Gastrocnemius medialis (tissue), 4 donors: ENCODE results near the gene CDKN2AIP. TPM values are rescaled to one million over a fixed set of nuclear protein-coding genes. Genes with fewer than 3 reads are reported as not detected.

Experiments used
- ATAC-seq, 2 donors: fragments of 150-250 bp; one replicate each; pipeline ENCODE4 v1.9.1; 2016
- DNase-seq, 2 donors: peaks; one replicate each; pipeline ENCODE4 v3.0.0-alpha.2; 2019
- H3K27ac ChIP-seq, 4 donors: fragments of 200-600 bp; sonication (generic); 1 replicate in 1 of 4; 2 replicates in 3 of 4; pipeline ENCODE4 v1.5.1; 2016 to 2018; ENCODE audit warnings: mild to moderate bottlenecking in 2 of 4, moderate library complexity in 1 of 4
- H3K27me3 ChIP-seq, 3 donors: fragments of 200-600 bp; sonication (generic) in 2 of 3; 1 replicate in 1 of 3; 2 replicates in 2 of 3; pipeline versions ENCODE4 v1.5.1 to v1.6.0; 2016 to 2019; ENCODE audit warnings: mild to moderate bottlenecking in 1 of 3, moderate library complexity in 1 of 3
- H3K36me3 ChIP-seq, 2 donors: fragments of 200-600 bp; sonication (generic) in 1 of 2; one replicate each; pipeline ENCODE4 v1.5.1; 2017 to 2018
- H3K4me1 ChIP-seq, 2 donors: fragments of 200-600 bp; sonication (generic) in 1 of 2; one replicate each; pipeline ENCODE4 v1.5.1; 2016 to 2017; ENCODE audit warnings: mild to moderate bottlenecking in 2 of 2
- H3K4me3 ChIP-seq, 4 donors: fragments of 200-600 bp; sonication (generic) in 3 of 4; 1 replicate in 1 of 4; 2 replicates in 3 of 4; pipeline ENCODE4 v1.5.1; 2016 to 2019; ENCODE audit warnings: mild to moderate bottlenecking in 2 of 4
- H3K9me3 ChIP-seq, 3 donors: fragments of 200-600 bp; sonication (generic) in 2 of 3; 1 replicate in 1 of 3; 2 replicates in 2 of 3; pipeline ENCODE4 v1.5.1; 2016 to 2019
- POLR2A ChIP-seq, 2 donors: fragments of 450-650 bp; IDR thresholded peaks; one replicate each; pipeline ENCODE4 v1.6.1; 2017; ENCODE audit warnings: antibody characterized with exemption in 2 of 2, mild to moderate bottlenecking in 2 of 2, moderate library complexity in 2 of 2
- in situ Hi-C, 4 donors: fragments of 200-750 bp; cut with MboI; loops; one replicate each; pipeline versions ENCODE4 v1.15.0 to v1.8.0; 2017; ENCODE audit warnings: low sequenced_read_pairs in 4 of 4
- intact Hi-C: fragments of 100-400 bp; cut with DNase I; formaldehyde crosslinking; loops from one replicate; pipeline ENCODE4 v1.15.1; 2023; ENCODE audit warnings: low total_unique reads
- total RNA-seq, 4 donors: library from RNA; depleted of rRNA; stranded (reverse); fragments of >200 nt; gene quantifications; one replicate each; pipeline versions ENCODE4 v1.1.0 to v1.2.3, GENCODE V29; 2016
- TF ChIP-seq, protein P1 (sequence below), 5 experiments: fragments of 450-650 bp in 3 of 5; fragments of 200-600 bp in 2 of 5; sonication (generic) in 2 of 5; IDR thresholded peaks in 4 of 5; conservative IDR thresholded peaks in 1 of 5; 1 replicate in 4 of 5; 2 replicates in 1 of 5; pipeline ENCODE4 v1.5.1; 2016 to 2019; ENCODE audit warnings: antibody characterized with exemption in 5 of 5, mild to moderate bottlenecking in 3 of 5, moderate library complexity in 3 of 5

CDKN2AIP gene
- total RNA-seq, 4 donors from 2014 or later, result 9.2 to 17.3 (median 12.2) TPM

DNA sequence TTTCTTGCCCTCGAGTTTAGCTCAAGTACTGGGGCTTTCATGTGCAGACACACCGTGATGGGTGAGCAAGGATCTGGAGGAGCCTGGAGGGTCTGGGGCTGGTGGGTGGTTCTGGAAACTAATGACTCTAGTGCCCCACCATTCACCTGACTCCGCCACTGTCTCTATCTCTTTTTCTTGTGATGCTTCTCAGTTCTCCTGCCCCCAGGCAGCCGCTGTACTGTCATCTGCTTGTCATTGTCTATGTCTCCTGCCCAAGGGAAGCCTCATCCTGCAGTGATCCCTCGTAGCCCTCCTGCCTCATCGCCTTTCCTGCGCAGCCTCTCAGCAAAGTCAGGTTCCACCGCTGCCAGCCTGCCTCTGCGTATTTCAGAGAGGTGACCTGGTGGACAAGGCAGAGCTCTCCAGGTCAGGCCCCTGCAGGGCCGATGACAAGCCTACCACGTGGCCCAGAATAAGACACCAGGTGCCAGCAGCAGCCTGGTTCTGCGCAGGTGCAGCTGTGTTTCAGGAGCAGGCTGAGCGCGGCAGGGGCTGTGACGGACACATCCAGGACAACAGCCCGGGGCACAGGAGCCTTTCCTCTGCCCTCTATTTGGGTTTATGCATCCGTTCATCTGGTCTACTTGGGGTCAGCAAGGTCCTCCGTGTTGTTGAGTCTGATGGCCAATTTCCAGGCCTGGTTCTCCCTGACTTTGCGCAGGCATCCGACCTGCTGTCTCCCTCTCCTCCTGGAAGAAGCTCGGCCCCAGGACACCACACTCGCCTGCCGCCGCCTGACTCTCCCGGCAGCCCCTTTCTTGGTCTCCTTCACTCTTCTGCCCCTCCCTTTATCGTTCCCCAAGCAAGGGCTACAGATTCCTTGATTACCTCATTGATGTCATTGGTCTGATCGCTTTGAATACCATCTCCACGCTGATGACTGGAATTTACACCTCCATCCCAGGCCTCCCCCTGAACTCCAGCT is 30.9 kb upstream of the CDKN2AIP start:
- TF ChIP-seq POLR2A (IDR thresholded peaks at IDR 0.05), result no peak
- TF ChIP-seq, protein P1, sequence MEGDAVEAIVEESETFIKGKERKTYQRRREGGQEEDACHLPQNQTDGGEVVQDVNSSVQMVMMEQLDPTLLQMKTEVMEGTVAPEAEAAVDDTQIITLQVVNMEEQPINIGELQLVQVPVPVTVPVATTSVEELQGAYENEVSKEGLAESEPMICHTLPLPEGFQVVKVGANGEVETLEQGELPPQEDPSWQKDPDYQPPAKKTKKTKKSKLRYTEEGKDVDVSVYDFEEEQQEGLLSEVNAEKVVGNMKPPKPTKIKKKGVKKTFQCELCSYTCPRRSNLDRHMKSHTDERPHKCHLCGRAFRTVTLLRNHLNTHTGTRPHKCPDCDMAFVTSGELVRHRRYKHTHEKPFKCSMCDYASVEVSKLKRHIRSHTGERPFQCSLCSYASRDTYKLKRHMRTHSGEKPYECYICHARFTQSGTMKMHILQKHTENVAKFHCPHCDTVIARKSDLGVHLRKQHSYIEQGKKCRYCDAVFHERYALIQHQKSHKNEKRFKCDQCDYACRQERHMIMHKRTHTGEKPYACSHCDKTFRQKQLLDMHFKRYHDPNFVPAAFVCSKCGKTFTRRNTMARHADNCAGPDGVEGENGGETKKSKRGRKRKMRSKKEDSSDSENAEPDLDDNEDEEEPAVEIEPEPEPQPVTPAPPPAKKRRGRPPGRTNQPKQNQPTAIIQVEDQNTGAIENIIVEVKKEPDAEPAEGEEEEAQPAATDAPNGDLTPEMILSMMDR (IDR thresholded peaks at IDR 0.05 in 4 of 5, conservative IDR thresholded peaks at IDR 0.05 in 1 of 5), result no peak
- ATAC-seq, result no peak
- in situ Hi-C loops, result loop anchor here in 1 of 4 donors (25.0 kb wide), 3 partner anchors 101 to 476 kb away; partner anchors contain the start of genes CLDN22 and CLDN24

DNA sequence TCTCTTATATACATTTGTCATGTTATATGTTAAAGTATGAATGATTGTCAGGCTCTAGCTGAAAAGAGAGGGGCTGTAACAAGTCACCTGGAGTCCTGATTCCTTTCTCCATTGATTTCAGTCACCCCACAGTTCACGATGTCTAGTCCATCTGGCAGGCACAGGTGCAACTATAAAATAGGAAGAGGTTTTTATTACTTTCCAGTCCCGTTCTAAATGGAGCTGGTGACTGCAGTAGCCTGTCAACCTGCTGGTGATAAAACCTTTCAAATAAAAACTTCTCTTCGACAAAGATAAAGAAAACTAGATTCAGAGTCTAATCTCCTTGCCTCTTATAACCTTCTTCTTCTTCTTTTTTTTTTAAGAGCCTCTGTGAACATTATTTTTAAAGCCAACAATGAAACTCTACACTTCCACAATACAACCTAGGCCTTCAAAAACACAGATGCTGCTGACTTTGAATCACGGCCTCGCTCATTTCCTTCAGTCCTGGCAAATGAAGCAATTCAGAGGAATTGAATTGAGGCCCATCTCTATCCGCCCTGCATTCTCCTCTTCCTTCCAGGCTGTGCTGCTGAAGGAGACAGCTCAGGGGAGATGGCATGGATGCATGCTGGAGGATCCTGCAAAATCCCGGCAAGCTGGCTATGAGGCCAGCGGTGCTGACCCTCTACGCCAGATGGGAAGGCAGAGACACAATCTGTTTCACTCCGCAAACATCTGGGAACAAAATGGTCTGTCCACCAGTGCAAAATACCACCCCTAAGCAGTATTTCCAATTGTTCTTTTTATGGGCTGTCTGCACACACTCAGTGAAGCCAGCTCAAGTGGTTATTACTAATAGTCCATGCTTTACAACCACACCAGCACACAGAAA is 27.3 kb upstream of the CDKN2AIP start:
- no peak for DNase-seq
- H3K27ac ChIP-seq, result no peak overlapping the region
- H3K27me3 ChIP-seq, result no peaks in the 10 kb centered on the region
- intact Hi-C loops (no loop called here), in situ Hi-C loops (loop anchor here in 1 of 4 donors (25.0 kb wide), 3 partner anchors 105 to 480 kb away; partner anchors contain the start of genes CLDN22 and CLDN24)
- no peak for ATAC-seq
- H3K4me1 ChIP-seq, result no peaks in the 10 kb centered on the region
- no peaks in the 10 kb centered on the region for H3K9me3 ChIP-seq
- no peak overlapping the region for H3K4me3 ChIP-seq
- TF ChIP-seq, protein P1 (IDR thresholded peaks at IDR 0.05 in 4 of 5, conservative IDR thresholded peaks at IDR 0.05 in 1 of 5), result no peak
- no peak for TF ChIP-seq POLR2A (IDR thresholded peaks at IDR 0.05)
- no peaks in the 10 kb centered on the region for H3K36me3 ChIP-seq

More for the DNA sequence above, 30.9 kb upstream of the CDKN2AIP start:
- Histone ChIP-seq H3K9me3 (no peaks in the 10 kb centered on the region), H3K27ac (no peak overlapping the region), H3K4me3 (no peak overlapping the region), H3K36me3 (no peaks in the 10 kb centered on the region), H3K27me3 (no peaks in the 10 kb centered on the region), H3K4me1 (no peaks in the 10 kb centered on the region)
- intact Hi-C loops, result no loop called here
- no peak for DNase-seq

DNA sequence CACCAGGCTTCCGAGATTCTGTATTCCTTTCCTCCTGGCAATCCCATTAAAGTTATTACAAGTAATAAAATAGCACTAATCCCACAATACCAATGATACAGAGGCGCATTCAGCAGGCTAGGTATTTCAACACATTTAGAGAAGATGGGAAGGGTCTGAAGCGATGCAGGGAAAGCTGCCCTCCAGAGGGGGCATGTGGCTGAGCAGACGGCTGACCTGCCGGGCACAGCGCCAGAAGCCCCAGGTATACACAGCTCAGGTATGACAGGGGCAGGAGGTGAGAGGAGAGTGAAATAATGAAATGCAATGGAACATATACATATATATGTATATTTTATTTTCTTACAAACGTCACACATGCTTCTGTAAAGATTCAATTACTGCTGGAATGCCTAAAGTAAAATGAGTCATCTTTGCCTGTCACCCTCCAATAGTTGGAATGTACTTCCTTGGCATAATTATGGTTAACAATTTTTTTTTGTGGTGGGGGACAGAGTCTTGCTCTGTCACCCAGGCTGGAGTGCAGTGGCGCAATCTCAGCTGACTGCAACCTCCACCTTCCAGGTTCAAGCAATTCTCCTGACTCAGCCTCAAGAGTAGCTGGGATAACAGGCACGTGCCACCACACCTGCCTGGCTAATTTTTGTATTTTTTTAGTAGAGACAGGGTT is 21.3 kb upstream of the CDKN2AIP start:
- Histone ChIP-seq H3K4me1 (no peaks in the 10 kb centered on the region), H3K27me3 (no peaks in the 10 kb centered on the region), H3K36me3 (no peaks in the 10 kb centered on the region), H3K27ac (no peak overlapping the region), H3K4me3 (no peak overlapping the region), H3K9me3 (no peaks in the 10 kb centered on the region)
- DNase-seq, result no peak
- intact Hi-C loops, result no loop called here
- no peak for ATAC-seq
- in situ Hi-C loops, result loop anchor here in 1 of 4 donors (25.0 kb wide), 3 partner anchors 111 to 486 kb away; partner anchors contain the start of genes CLDN22 and CLDN24
- TF ChIP-seq, protein P1 (IDR thresholded peaks at IDR 0.05 in 4 of 5, conservative IDR thresholded peaks at IDR 0.05 in 1 of 5), result no peak
- no peak for TF ChIP-seq POLR2A (IDR thresholded peaks at IDR 0.05)

DNA sequence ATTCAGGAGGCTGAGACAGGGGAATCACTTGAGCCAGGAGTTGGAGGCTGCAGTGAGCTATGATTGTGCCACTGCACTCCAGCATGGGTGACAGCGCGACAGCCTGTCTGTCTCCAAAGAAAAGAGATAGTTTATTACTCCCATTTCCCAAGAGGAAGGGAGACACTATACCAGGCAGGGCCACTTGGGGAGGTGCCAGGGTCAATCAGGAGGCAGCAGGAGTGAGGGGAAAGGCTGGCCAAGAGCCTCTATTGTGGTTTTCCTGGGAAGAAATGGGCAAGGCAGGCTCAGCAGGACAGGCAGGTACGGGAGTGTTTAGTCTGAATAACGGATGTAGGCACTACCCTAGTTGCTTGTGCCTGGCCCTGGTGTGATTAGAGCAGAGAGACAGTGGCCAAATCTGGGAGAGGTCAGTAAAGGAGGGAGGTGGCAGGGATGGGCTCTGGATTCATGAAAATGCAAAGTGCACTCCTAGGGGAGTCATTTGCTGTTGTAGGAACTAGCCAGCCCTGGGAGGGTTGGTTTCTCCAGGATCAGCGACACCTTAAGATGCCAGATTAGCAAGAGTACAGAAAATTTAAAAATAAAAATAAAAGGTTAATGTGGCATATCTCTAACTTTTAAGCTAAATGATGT is 20.2 kb upstream of the CDKN2AIP start:
- Histone ChIP-seq H3K9me3 (no peaks in the 10 kb centered on the region), H3K4me3 (no peak overlapping the region), H3K27me3 (no peaks in the 10 kb centered on the region), H3K27ac (no peak overlapping the region), H3K4me1 (no peaks in the 10 kb centered on the region), H3K36me3 (no peaks in the 10 kb centered on the region)
- ATAC-seq (no peak), DNase-seq (no peak)
- in situ Hi-C loops, result loop anchor here in 1 of 4 donors (25.0 kb wide), 3 partner anchors 112 to 487 kb away; partner anchors contain the start of genes CLDN22 and CLDN24
- TF ChIP-seq POLR2A (IDR thresholded peaks at IDR 0.05), result no peak
- TF ChIP-seq, protein P1 (IDR thresholded peaks at IDR 0.05 in 4 of 5, conservative IDR thresholded peaks at IDR 0.05 in 1 of 5), result no peak
- intact Hi-C loops, result no loop called here
